Measurements from ENCODE around the gene PDE4A. TPM values are rescaled to one million over a fixed set of nuclear protein-coding genes. Genes with fewer than 3 reads are reported as not detected.

Gene PDE4A
- total and polyA plus RNA-seq, 8 donors = 5.0 to 12.6 (median 9.3) TPM

GRCh38 chr19:10402441-10403038, 17.8 kb upstream of the PDE4A start:
- no peak for ATAC-seq
- WGBS, 2 donors = 1% methylated on average over 15 of the region's 15 CpGs
- no peak for DNase-seq
- Histone ChIP-seq H3K27ac (peak overlapping the region in 1 of 4 donors; percentile 24), H3K9me3 (no peaks in the 10 kb centered on the region), H3K27me3 (no peaks in the 10 kb centered on the region), H3K4me1 (peaks cover 3 to 27% (median 10%) of the 10 kb centered on the region in 3 donors), H3K4me3 (peak overlapping the region; percentile 82 to 96 (median 89)), H3K36me3 (no peaks in the 10 kb centered on the region)
- no peak for FAIRE-seq
- TF ChIP-seq CTCF (IDR thresholded peaks at IDR 0.05) = no peak
- intact Hi-C loops (cut with DNase I) = loop anchor here in 1 of 3 donors (10.0 kb wide), 1 partner anchor 162 kb away; the partner anchor contains the start of genes CDKN2D and KRI1

GRCh38 chr19:10403137-10404021, 17.0 kb upstream of the PDE4A start, which contains the start of gene CDC37:
CDC37 (minus strand) TSS chr19:10403542; CDS start chr19:10403479, 63 bp downstream.
- intact Hi-C loops (cut with DNase I) = loop anchor here in 1 of 3 donors (10.0 kb wide), 1 partner anchor 161 kb away; the partner anchor contains the start of genes CDKN2D and KRI1
- H3K4me1 ChIP-seq = peaks cover 3 to 27% (median 10%) of the 10 kb centered on the region in 3 donors
- peak within 1 kb of the TSS; percentile 24 to 70 (median 48) for H3K27ac ChIP-seq
- H3K27me3 ChIP-seq = no peaks in the 10 kb centered on the region
- 0% methylated on average over 55 to 69 of the region's 69 CpGs for WGBS, 2 donors
- no peaks in the 10 kb centered on the region for H3K36me3 ChIP-seq
- H3K4me3 ChIP-seq = peak within 1 kb of the TSS; percentile 82 to 96 (median 89)
- DNase-seq (peak; percentile 93 to 99 (median 98)), FAIRE-seq (no peak), ATAC-seq (peak; percentile 93 to 97 (median 96))
- TF ChIP-seq CTCF (IDR thresholded peaks at IDR 0.05) = no peak
- H3K9me3 ChIP-seq = no peaks in the 10 kb centered on the region

- intact Hi-C loops (cut with DNase I) = loop anchor here in 1 of 3 donors (10.0 kb wide), 1 partner anchor 160 kb away; the partner anchor contains the start of genes CDKN2D and KRI1
- 6 to 9% methylated on average over 34 to 43 of the region's 43 CpGs for WGBS, 2 donors
- H3K4me1 ChIP-seq = peaks cover 3 to 27% (median 10%) of the 10 kb centered on the region in 3 donors
- H3K27ac ChIP-seq = no peak overlapping the region
- H3K4me3 ChIP-seq = peak overlapping the region in 1 of 4 donors; percentile 91
- DNase-seq (peak in 1 of 6 donors; percentile 76), FAIRE-seq (no peak), ATAC-seq (no peak)
- no peaks in the 10 kb centered on the region for H3K36me3 ChIP-seq
- H3K9me3 ChIP-seq = no peaks in the 10 kb centered on the region
- no peaks in the 10 kb centered on the region for H3K27me3 ChIP-seq
- no peak for TF ChIP-seq CTCF (IDR thresholded peaks at IDR 0.05)
Observed at GRCh38 chr19:10404888-10405820, 15.2 kb upstream of the PDE4A start.

- Histone ChIP-seq H3K27ac (no peak overlapping the region), H3K4me3 (no peak overlapping the region), H3K4me1 (peaks cover 3 to 20% (median 10%) of the 10 kb centered on the region in 3 donors), H3K27me3 (no peaks in the 10 kb centered on the region), H3K36me3 (no peaks in the 10 kb centered on the region), H3K9me3 (no peaks in the 10 kb centered on the region)
- no peak for FAIRE-seq
- 57 to 67% methylated on average over 6 of the region's 6 CpGs for WGBS, 2 donors
- no peak for TF ChIP-seq CTCF (IDR thresholded peaks at IDR 0.05)
- no peak for DNase-seq
- intact Hi-C loops (cut with DNase I) = loop anchor here in 1 of 3 donors (10.0 kb wide), 1 partner anchor 159 kb away; the partner anchor contains the start of genes CDKN2D and KRI1
- ATAC-seq = no peak
Observed at GRCh38 chr19:10406191-10406590, 14.1 kb upstream of the PDE4A start.

All from pancreas (tissue), 10 donors.